Rectal smooth muscle tissue (tissue), 1 donor: ENCODE results near the gene S100A11.

Experiments used
- H3K27ac ChIP-seq: one replicate; pipeline ENCODE4 v1.7.0; 2013; ENCODE audit warnings: low read depth, low read length, inconsistent platforms
- H3K27me3 ChIP-seq: one replicate; pipeline ENCODE4 v1.7.0; 2013; ENCODE audit warnings: low read length; ENCODE audit not compliant: control insufficient read depth, insufficient read depth
- H3K36me3 ChIP-seq: one replicate; pipeline ENCODE4 v1.7.0; 2013; ENCODE audit warnings: low read length; ENCODE audit not compliant: control insufficient read depth, insufficient read depth
- H3K4me1 ChIP-seq: one replicate; pipeline ENCODE4 v1.7.0; 2013; ENCODE audit warnings: low read length; ENCODE audit not compliant: control insufficient read depth, insufficient read depth
- H3K4me3 ChIP-seq: one replicate; pipeline ENCODE4 v1.7.0; 2013; ENCODE audit warnings: low read length
- H3K9ac ChIP-seq: one replicate; pipeline ENCODE4 v1.7.0; 2013; ENCODE audit warnings: low read length

The S100A11 gene

DNA sequence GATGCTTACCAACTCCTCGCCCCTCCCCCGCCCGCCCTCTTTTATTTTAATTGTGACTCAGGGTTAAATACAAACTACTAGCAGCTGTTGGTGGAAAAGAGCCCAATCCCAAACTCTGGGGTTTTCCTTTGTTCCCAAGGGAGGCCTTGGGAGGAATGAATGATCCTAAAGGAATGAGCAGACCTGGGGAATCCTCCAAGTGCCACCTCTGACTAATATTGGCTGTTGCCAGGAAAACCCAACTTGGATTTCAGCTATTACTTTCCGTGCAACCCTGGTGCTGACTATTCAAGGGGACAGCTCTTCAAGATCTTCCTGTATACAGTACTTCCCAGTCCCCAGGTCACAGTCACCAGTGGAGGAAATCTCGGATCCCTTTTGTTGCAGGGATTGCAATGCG, 41.8 kb downstream of the S100A11 start:
- Histone ChIP-seq H3K9ac (no peak overlapping the region), H3K36me3 (no peaks in the 10 kb centered on the region), H3K4me3 (no peak overlapping the region), H3K4me1 (peaks cover 22% of the 10 kb centered on the region), H3K27ac (no peak overlapping the region), H3K27me3 (no peaks in the 10 kb centered on the region)

- H3K4me1 ChIP-seq: peaks cover 32% of the 10 kb centered on the region
Observed at GRCh38 chr1:151993734-151994496, 42.9 kb downstream of the S100A11 start, which contains the start of gene S100A10. TSS of gene S100A10 (minus strand) at chr1:151993859. CDS start at chr1:151986230, 7,629 bp downstream.

GRCh38 chr1:151993084-151993733, 43.6 kb downstream of the S100A11 start:
- Histone ChIP-seq H3K4me1 (peaks cover 36% of the 10 kb centered on the region), H3K9ac (peak overlapping the region; percentile 99), H3K27me3 (no peaks in the 10 kb centered on the region), H3K36me3 (no peaks in the 10 kb centered on the region), H3K27ac (peak overlapping the region; percentile 80), H3K4me3 (peak overlapping the region; percentile 96)

More at GRCh38 chr1:151993734-151994496, 42.9 kb downstream of the S100A11 start, which contains the start of gene S100A10:
- H3K9ac ChIP-seq: peak within 1 kb of the TSS; percentile 99
- no peaks in the 10 kb centered on the region for H3K36me3 ChIP-seq
- H3K4me3 ChIP-seq: peak within 1 kb of the TSS; percentile 96
- H3K27me3 ChIP-seq: no peaks in the 10 kb centered on the region
- peak within 1 kb of the TSS; percentile 80 for H3K27ac ChIP-seq

DNA sequence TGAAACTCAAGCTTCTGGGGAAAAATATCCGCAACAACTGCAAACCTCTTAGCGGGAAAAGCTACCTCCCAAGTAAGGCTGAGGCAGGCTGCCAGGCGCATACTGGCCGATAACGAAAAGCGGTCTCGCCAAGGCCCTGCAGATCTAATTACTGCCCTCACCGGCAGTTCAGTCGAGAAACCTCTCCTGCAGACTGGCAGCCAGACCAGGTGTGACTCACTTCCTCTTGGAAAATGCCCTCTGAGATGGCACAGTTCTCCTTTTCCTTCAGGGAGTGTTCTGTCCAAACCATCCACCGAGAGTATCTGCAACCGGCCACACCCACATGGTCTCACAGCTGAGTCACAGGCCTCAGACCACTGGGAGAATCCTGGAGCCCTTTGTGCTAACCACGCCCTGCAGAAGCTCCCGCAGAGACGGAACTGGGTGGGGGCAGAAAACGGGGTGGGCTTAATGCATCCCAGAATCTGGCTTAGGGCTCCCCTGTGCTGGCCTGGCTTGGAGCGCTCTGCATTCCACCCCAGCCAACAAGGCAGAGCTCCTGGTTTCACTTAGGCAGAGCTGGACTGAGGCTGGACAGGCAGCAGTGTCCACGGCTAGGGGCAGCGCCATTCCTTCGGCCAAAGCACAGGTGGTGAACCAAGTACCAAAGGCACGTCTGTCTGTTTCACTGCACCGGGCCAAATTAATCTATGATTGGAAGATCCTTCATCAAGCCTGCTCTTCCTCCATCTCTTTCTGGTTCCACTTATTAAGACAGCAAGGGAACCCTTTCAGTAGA, 44.3 kb downstream of the S100A11 start:
- Histone ChIP-seq H3K4me1 (peaks cover 36% of the 10 kb centered on the region), H3K4me3 (peak overlapping the region; percentile 96), H3K27me3 (no peaks in the 10 kb centered on the region), H3K9ac (peak overlapping the region; percentile 99), H3K36me3 (no peaks in the 10 kb centered on the region), H3K27ac (peak overlapping the region; percentile 80)

GRCh38 chr1:151991663-151992302, 45.0 kb downstream of the S100A11 start:
- H3K4me1 ChIP-seq: peaks cover 36% of the 10 kb centered on the region
- H3K27me3 ChIP-seq: no peaks in the 10 kb centered on the region
- H3K36me3 ChIP-seq: no peaks in the 10 kb centered on the region
- peak overlapping the region; percentile 80 for H3K27ac ChIP-seq
- peak overlapping the region; percentile 96 for H3K4me3 ChIP-seq
- peak overlapping the region; percentile 38 for H3K9ac ChIP-seq

DNA sequence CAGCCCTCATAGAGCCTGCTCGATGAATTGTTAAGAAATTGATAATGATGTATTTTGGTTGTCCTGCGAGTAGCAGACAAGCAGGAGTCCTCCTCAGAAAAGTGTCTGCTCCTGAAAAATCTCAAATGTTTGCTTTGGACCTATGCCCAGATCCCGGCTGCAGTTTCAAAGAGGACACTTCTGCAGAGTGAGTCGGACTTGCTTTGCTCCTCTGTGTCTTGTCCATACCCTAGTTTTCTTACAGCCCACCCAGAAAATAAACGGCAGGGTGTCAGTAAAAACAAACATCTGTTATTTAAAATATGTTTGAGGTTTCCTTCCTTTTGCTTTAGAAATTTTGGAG, 46.0 kb downstream of the S100A11 start:
- H3K36me3 ChIP-seq: no peaks in the 10 kb centered on the region
- peak overlapping the region; percentile 96 for H3K4me3 ChIP-seq
- no peaks in the 10 kb centered on the region for H3K27me3 ChIP-seq
- H3K9ac ChIP-seq: no peak overlapping the region
- H3K27ac ChIP-seq: no peak overlapping the region
- peaks cover 36% of the 10 kb centered on the region for H3K4me1 ChIP-seq

- H3K36me3 ChIP-seq: no peaks in the 10 kb centered on the region
- H3K4me3 ChIP-seq: peak overlapping the region; percentile 11
- peak overlapping the region; percentile 8 for H3K27ac ChIP-seq
- peaks cover 36% of the 10 kb centered on the region for H3K4me1 ChIP-seq
- H3K9ac ChIP-seq: no peak overlapping the region
- no peaks in the 10 kb centered on the region for H3K27me3 ChIP-seq
Observed at GRCh38 chr1:151990058-151990855, 46.5 kb downstream of the S100A11 start.

DNA sequence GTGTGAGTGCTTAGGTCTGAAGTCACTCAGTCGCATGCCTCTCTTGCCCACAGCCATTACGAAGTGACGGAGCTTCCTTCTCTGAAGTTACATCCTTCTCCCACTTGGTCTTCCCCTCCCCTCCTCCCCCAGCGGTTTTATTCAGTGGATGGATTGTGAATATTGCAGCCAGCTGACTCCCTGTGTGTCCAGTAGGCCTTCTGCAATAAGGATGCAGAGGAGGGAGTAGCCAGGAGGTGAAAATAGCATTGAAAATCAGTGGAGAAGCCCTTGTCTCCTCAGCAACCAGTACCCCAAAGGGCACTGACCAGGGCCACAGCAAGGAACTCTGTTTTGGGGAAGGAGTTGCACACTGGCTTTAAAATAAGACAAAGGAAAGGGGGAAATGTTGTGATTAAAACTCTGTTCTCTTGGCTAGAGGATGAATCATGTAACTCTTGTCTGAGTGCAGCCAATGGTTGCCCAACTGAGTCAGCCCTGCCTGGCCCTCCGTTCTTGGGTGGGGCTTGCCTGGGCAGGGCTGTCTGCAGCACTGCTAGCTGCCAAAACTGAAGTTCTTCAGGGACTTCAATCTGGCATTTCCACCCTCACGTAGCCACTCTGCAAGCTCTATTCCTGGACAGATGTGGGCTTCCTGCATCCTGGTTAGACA, 47.5 kb downstream of the S100A11 start:
- Histone ChIP-seq H3K27ac (peak overlapping the region; percentile 8), H3K4me3 (peak overlapping the region; percentile 3), H3K27me3 (no peaks in the 10 kb centered on the region), H3K9ac (no peak overlapping the region), H3K36me3 (peaks cover 3% of the 10 kb centered on the region), H3K4me1 (peaks cover 36% of the 10 kb centered on the region)

- Histone ChIP-seq H3K4me1 (peaks cover 33% of the 10 kb centered on the region), H3K27me3 (no peaks in the 10 kb centered on the region), H3K9ac (no peak overlapping the region), H3K36me3 (peaks cover 9% of the 10 kb centered on the region), H3K4me3 (no peak overlapping the region), H3K27ac (no peak overlapping the region)
Observed at GRCh38 chr1:151988405-151988923, 48.3 kb downstream of the S100A11 start.

DNA sequence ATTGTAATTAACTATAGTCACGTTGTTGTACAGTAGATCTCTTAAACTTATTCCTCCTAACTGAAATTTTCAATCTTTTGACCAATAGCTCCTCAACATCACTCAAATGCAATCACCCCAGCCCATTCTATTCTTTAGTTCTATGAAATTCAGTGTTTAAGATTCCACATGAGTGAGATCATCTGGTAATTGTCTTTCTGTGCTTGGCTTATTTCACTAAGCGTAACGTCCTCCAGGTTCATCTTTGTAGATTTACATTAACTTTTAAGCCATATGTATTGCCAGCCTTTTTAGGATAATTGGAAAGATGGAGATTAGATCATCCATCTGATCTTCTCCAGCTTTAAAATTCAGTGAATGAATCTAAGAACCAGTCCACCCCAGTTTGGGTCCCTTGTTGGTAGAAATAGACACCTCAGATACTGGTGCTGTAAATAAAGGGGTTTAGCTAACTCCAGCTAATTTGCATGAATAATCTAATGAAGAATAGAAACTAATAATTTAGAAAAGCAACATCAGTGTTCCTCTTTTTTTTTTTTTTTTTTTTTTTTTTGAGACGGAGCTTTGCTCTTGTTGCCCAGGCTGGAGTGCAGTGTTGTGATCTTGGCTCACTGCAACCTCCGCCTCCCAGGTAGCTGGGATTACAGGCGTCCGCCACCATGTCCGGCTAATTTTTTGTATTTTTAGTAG, 50.2 kb downstream of the S100A11 start:
- Histone ChIP-seq H3K36me3 (peaks cover 16% of the 10 kb centered on the region), H3K9ac (no peak overlapping the region), H3K4me1 (peaks cover 29% of the 10 kb centered on the region), H3K27ac (no peak overlapping the region), H3K4me3 (no peak overlapping the region), H3K27me3 (no peaks in the 10 kb centered on the region)
